ACC112 (cell line): ENCODE data around the gene NXPH3.

Source experiments
- H2AFZ ChIP-seq: fragments of 200-600 bp; sonication (generic); one replicate; pipeline ENCODE4 v1.6.0; 2017; ENCODE audit warnings: antibody characterized with exemption, low read length; ENCODE audit not compliant: unreplicated experiment
- H3K27ac ChIP-seq: fragments of 200-600 bp; sonication (generic); 2 replicates; pipeline ENCODE4 v1.5.1; 2014; ENCODE audit warnings: low read depth, mild to moderate bottlenecking, antibody characterized with exemption, low read length, moderate library complexity
- H3K27me3 ChIP-seq: fragments of 200-600 bp; sonication (generic); 2 replicates; pipeline ENCODE4 v1.6.1; 2014; ENCODE audit warnings: mild to moderate bottlenecking, antibody characterized with exemption, low read length, moderate library complexity, mixed read lengths; ENCODE audit not compliant: insufficient read depth
- H3K36me3 ChIP-seq: fragments of 200-600 bp; sonication (generic); 2 replicates; pipeline ENCODE4 v1.6.1; 2016; ENCODE audit warnings: mild to moderate bottlenecking, antibody characterized with exemption, low read length, moderate library complexity, mixed read lengths; ENCODE audit not compliant: insufficient read depth
- H3K4me1 ChIP-seq: fragments of 200-600 bp; sonication (generic); one replicate; pipeline ENCODE4 v1.6.1; 2016; ENCODE audit warnings: low read length, mixed read lengths; ENCODE audit not compliant: insufficient read depth, unreplicated experiment, control insufficient read depth
- H3K4me3 ChIP-seq: fragments of 200-600 bp; sonication (generic); 2 replicates; pipeline ENCODE4 v1.5.1; 2014; ENCODE audit warnings: mild to moderate bottlenecking, low read depth, low read length
- H3K79me2 ChIP-seq: fragments of 200-600 bp; sonication (generic); one replicate; pipeline ENCODE4 v1.6.0; 2016; ENCODE audit warnings: low read length; ENCODE audit not compliant: control insufficient read depth, unreplicated experiment, insufficient read depth

Gene NXPH3

GRCh38 chr17:49612726-49613125 lies 37.1 kb downstream of the NXPH3 start:
- Histone ChIP-seq H3K4me3 (no peak overlapping the region), H2AFZ (no peak overlapping the region), H3K27me3 (no peaks in the 10 kb centered on the region), H3K79me2 (no peaks in the 10 kb centered on the region), H3K36me3 (peaks cover 4% of the 10 kb centered on the region; the same call in 1 of the 2 replicates), H3K4me1 (peaks cover 8% of the 10 kb centered on the region), H3K27ac (no peak overlapping the region)

- Histone ChIP-seq H3K27ac (no peak overlapping the region), H3K4me3 (no peak overlapping the region), H3K79me2 (no peaks in the 10 kb centered on the region), H3K4me1 (peaks cover 8% of the 10 kb centered on the region), H2AFZ (no peak overlapping the region), H3K36me3 (peaks cover 4% of the 10 kb centered on the region), H3K27me3 (no peaks in the 10 kb centered on the region)
Observed at GRCh38 chr17:49613182-49613800, 37.6 kb downstream of the NXPH3 start.

- peaks cover 8% of the 10 kb centered on the region for H3K4me1 ChIP-seq
- H3K79me2 ChIP-seq, result no peaks in the 10 kb centered on the region
- H2AFZ ChIP-seq, result no peak overlapping the region
- H3K4me3 ChIP-seq, result no peak overlapping the region
- H3K36me3 ChIP-seq, result peaks cover 16% of the 10 kb centered on the region
- no peak overlapping the region for H3K27ac ChIP-seq
- no peaks in the 10 kb centered on the region for H3K27me3 ChIP-seq
Observed at GRCh38 chr17:49616086-49616485, 40.4 kb downstream of the NXPH3 start.

DNA sequence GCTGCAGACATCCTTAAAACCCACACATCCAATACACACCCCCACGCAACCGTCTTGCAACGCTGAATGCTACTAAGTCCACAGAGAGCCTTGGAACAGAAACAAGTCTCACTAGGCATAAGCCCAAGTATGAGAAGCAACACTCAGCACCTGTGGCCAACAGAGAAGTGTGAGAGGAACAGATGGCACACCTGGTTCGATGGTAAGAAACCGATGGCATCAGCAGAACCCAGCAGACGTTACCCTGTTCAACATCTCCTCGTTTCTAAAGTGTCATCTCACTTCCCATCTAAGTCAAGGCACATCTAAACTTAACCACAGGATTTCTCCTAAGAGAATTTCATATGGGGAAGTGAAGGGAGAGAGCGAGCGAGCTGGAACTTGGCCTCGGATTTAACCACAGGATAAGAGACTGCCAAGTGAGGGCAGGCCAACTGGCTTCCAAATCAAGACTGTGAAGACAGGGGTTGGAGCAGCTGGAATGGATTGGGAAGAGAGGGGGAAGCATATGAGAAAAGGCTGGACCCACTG lies 41.0 kb downstream of the NXPH3 start:
- Histone ChIP-seq H3K36me3 (peaks cover 21% of the 10 kb centered on the region), H2AFZ (no peak overlapping the region), H3K79me2 (no peaks in the 10 kb centered on the region), H3K4me3 (no peak overlapping the region), H3K27me3 (no peaks in the 10 kb centered on the region), H3K27ac (no peak overlapping the region), H3K4me1 (peaks cover 8% of the 10 kb centered on the region)

DNA sequence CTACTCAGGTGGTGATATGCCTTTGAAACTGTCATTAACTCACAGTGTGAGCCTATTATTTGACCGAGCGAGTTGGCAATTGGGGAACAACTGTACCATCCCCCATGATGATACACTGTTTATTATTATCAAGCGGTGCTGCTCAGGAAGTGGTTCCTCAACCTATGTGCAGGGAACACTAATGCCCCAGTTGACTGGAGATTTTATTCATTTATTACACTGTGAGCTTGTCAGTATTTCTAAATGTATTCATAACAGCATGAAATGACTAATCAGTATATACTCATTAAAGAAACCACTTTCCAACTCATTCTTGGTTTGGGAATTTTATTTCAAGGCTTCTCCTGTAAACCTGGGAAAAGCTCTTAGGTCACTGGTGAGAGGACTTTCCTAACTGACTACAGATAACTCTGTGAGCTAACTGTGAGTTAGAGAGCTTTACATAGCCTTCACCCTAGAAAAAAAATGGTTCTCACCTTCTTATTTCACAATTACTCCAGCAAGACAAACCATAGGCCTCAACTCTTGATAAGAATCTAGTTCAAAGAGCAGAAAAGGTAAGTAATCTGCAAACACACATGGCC lies 42.4 kb downstream of the NXPH3 start:
- Histone ChIP-seq H3K27me3 (no peaks in the 10 kb centered on the region), H3K27ac (no peak overlapping the region), H3K4me3 (no peak overlapping the region), H3K79me2 (no peaks in the 10 kb centered on the region), H3K36me3 (peaks cover 25% of the 10 kb centered on the region), H3K4me1 (peaks cover 8% of the 10 kb centered on the region), H2AFZ (no peak overlapping the region)

GRCh38 chr17:49621420-49621819 lies 45.7 kb downstream of the NXPH3 start:
- H3K36me3 ChIP-seq, result peaks cover 25% of the 10 kb centered on the region
- H2AFZ ChIP-seq, result no peak overlapping the region
- peaks cover 12% of the 10 kb centered on the region for H3K79me2 ChIP-seq
- H3K4me3 ChIP-seq, result no peak overlapping the region
- H3K27me3 ChIP-seq, result no peaks in the 10 kb centered on the region
- no peak overlapping the region for H3K27ac ChIP-seq
- H3K4me1 ChIP-seq, result peaks cover 8% of the 10 kb centered on the region

GRCh38 chr17:49621946-49622529 lies 46.4 kb downstream of the NXPH3 start:
- Histone ChIP-seq H3K79me2 (peaks cover 17% of the 10 kb centered on the region), H3K27ac (no peak overlapping the region), H3K27me3 (no peaks in the 10 kb centered on the region), H3K4me1 (peaks cover 8% of the 10 kb centered on the region), H3K36me3 (peaks cover 25% of the 10 kb centered on the region), H2AFZ (no peak overlapping the region), H3K4me3 (no peak overlapping the region)

GRCh38 chr17:49624896-49625295 lies 49.2 kb downstream of the NXPH3 start:
- peaks cover 12% of the 10 kb centered on the region for H3K36me3 ChIP-seq
- no peak overlapping the region for H3K4me3 ChIP-seq
- H3K27ac ChIP-seq, result no peak overlapping the region
- H3K4me1 ChIP-seq, result peaks cover 13% of the 10 kb centered on the region
- no peaks in the 10 kb centered on the region for H3K27me3 ChIP-seq
- H3K79me2 ChIP-seq, result peaks cover 42% of the 10 kb centered on the region
- no peak overlapping the region for H2AFZ ChIP-seq

DNA sequence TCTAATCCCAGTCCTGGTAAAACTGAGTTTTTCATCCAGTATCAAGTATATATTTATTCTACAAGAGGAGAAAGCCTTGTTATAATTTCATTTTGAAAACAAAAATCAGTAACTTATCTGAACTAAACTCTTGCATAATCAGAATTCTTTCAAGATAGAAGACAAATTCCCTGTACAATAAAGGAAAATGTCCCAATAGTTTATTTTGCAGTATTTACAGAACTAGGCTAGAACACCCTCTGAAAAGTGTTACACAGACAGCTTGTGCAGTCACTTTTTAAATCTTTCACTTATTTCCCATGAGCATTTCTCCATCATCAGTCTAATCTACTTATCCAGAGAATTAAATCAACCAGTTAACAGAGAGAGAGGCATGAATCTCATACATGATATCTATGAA lies 53.8 kb downstream of the NXPH3 start:
- no peak overlapping the region for H2AFZ ChIP-seq
- no peaks in the 10 kb centered on the region for H3K27me3 ChIP-seq
- H3K27ac ChIP-seq, result no peak overlapping the region
- H3K79me2 ChIP-seq, result peaks cover 71% of the 10 kb centered on the region
- H3K36me3 ChIP-seq, result no peaks in the 10 kb centered on the region
- peaks cover 22% of the 10 kb centered on the region for H3K4me1 ChIP-seq
- no peak overlapping the region for H3K4me3 ChIP-seq

- Histone ChIP-seq H2AFZ (no peak overlapping the region), H3K27ac (no peak overlapping the region), H3K27me3 (no peaks in the 10 kb centered on the region), H3K79me2 (peaks cover 75% of the 10 kb centered on the region), H3K4me3 (no peak overlapping the region), H3K36me3 (no peaks in the 10 kb centered on the region), H3K4me1 (peaks cover 24% of the 10 kb centered on the region)
Observed at GRCh38 chr17:49630113-49630900, 54.6 kb downstream of the NXPH3 start.
